Measurements from ENCODE around the gene GBE1. TPM values are rescaled to one million over a fixed set of nuclear protein-coding genes. Genes with fewer than 3 reads are reported as not detected.

GBE1 gene
- total RNA-seq, 1 experiment from 2014 or later = 9.2 TPM

DNA sequence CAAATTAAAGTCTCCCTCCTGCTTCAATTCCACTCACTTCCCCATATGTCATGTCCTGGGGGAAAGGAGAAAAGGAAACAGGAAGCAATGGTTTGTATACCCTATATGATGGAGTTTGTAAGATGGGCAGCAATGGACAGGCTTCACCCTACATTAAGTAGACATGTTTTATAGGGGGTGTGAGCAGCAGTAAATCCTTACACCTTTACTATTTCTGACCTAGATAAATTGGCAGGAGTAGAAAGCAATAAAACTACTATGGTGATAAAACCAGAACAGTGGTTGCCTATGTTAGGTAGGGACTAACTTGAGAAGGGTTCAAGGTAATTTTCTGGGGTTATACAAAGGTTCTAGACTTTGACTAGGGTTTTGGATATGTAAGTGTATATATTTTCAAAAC is 301.7 kb downstream of the GBE1 start:
- no peaks in the 10 kb centered on the region for H3K36me3 Mint-ChIP-seq
- POLR2A ChIA-PET = no interaction called here
- CTCF ChIA-PET = no interaction called here
- H3K4me1 Mint-ChIP-seq = peaks cover 12% of the 10 kb centered on the region
- no peaks in the 10 kb centered on the region for H3K27me3 Mint-ChIP-seq (ENCODE audit: low read depth)
- no peak overlapping the region for H3K4me3 Mint-ChIP-seq
- DNase-seq (ENCODE audit: low spot score) (no peak), ATAC-seq (no peak)
- no peaks in the 10 kb centered on the region for H3K9me3 Mint-ChIP-seq
- TF ChIP-seq FOXK1 (CRISPR knock-in tag; IDR thresholded peaks at IDR 0.05) (no peak), ZNF396 (CRISPR knock-in tag; IDR thresholded peaks at IDR 0.05; ENCODE audit: borderline replicate concordance) (no peak), NFE2L1 (CRISPR knock-in tag; IDR thresholded peaks at IDR 0.05) (no peak), GABPB1 (CRISPR knock-in tag; IDR thresholded peaks at IDR 0.05) (no peak), KAT7 (CRISPR knock-in tag; IDR thresholded peaks at IDR 0.05; ENCODE audit: borderline replicate concordance) (no peak), ZNF671 (CRISPR knock-in tag; IDR thresholded peaks at IDR 0.05) (no peak), ETV6 (CRISPR knock-in tag; IDR thresholded peaks at IDR 0.05) (no peak), GRHL2 (CRISPR knock-in tag; IDR thresholded peaks at IDR 0.05; ENCODE audit: insufficient replicate concordance, severe bottlenecking) (no peak), TCF7 (CRISPR knock-in tag; IDR thresholded peaks at IDR 0.05; ENCODE audit: low read depth) (no peak), PRRX2 (CRISPR knock-in tag; IDR thresholded peaks at IDR 0.05) (no peak), GTF2I (CRISPR knock-in tag; conservative IDR thresholded peaks at IDR 0.05) (no peak)
- TF ChIP-seq, protein P1, sequence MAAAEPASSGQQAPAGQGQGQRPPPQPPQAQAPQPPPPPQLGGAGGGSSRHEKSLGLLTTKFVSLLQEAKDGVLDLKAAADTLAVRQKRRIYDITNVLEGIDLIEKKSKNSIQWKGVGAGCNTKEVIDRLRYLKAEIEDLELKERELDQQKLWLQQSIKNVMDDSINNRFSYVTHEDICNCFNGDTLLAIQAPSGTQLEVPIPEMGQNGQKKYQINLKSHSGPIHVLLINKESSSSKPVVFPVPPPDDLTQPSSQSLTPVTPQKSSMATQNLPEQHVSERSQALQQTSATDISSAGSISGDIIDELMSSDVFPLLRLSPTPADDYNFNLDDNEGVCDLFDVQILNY (CRISPR knock-in tag; IDR thresholded peaks at IDR 0.05) = no peak
- TF ChIP-seq, protein P2, sequence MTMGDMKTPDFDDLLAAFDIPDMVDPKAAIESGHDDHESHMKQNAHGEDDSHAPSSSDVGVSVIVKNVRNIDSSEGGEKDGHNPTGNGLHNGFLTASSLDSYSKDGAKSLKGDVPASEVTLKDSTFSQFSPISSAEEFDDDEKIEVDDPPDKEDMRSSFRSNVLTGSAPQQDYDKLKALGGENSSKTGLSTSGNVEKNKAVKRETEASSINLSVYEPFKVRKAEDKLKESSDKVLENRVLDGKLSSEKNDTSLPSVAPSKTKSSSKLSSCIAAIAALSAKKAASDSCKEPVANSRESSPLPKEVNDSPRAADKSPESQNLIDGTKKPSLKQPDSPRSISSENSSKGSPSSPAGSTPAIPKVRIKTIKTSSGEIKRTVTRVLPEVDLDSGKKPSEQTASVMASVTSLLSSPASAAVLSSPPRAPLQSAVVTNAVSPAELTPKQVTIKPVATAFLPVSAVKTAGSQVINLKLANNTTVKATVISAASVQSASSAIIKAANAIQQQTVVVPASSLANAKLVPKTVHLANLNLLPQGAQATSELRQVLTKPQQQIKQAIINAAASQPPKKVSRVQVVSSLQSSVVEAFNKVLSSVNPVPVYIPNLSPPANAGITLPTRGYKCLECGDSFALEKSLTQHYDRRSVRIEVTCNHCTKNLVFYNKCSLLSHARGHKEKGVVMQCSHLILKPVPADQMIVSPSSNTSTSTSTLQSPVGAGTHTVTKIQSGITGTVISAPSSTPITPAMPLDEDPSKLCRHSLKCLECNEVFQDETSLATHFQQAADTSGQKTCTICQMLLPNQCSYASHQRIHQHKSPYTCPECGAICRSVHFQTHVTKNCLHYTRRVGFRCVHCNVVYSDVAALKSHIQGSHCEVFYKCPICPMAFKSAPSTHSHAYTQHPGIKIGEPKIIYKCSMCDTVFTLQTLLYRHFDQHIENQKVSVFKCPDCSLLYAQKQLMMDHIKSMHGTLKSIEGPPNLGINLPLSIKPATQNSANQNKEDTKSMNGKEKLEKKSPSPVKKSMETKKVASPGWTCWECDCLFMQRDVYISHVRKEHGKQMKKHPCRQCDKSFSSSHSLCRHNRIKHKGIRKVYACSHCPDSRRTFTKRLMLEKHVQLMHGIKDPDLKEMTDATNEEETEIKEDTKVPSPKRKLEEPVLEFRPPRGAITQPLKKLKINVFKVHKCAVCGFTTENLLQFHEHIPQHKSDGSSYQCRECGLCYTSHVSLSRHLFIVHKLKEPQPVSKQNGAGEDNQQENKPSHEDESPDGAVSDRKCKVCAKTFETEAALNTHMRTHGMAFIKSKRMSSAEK (CRISPR knock-in tag; IDR thresholded peaks at IDR 0.05; ENCODE audit: borderline replicate concordance) = no peak
- TF ChIP-seq, protein P3, sequence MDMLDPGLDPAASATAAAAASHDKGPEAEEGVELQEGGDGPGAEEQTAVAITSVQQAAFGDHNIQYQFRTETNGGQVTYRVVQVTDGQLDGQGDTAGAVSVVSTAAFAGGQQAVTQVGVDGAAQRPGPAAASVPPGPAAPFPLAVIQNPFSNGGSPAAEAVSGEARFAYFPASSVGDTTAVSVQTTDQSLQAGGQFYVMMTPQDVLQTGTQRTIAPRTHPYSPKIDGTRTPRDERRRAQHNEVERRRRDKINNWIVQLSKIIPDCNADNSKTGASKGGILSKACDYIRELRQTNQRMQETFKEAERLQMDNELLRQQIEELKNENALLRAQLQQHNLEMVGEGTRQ (CRISPR knock-in tag; IDR thresholded peaks at IDR 0.05) = no peak
- TF ChIP-seq, protein P4, sequence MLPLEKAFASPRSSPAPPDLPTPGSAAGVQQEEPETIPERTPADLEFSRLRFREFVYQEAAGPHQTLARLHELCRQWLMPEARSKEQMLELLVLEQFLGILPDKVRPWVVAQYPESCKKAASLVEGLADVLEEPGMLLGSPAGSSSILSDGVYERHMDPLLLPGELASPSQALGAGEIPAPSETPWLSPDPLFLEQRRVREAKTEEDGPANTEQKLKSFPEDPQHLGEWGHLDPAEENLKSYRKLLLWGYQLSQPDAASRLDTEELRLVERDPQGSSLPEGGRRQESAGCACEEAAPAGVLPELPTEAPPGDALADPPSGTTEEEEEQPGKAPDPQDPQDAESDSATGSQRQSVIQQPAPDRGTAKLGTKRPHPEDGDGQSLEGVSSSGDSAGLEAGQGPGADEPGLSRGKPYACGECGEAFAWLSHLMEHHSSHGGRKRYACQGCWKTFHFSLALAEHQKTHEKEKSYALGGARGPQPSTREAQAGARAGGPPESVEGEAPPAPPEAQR (CRISPR knock-in tag; IDR thresholded peaks at IDR 0.05) = no peak
- TF ChIP-seq, protein P5, sequence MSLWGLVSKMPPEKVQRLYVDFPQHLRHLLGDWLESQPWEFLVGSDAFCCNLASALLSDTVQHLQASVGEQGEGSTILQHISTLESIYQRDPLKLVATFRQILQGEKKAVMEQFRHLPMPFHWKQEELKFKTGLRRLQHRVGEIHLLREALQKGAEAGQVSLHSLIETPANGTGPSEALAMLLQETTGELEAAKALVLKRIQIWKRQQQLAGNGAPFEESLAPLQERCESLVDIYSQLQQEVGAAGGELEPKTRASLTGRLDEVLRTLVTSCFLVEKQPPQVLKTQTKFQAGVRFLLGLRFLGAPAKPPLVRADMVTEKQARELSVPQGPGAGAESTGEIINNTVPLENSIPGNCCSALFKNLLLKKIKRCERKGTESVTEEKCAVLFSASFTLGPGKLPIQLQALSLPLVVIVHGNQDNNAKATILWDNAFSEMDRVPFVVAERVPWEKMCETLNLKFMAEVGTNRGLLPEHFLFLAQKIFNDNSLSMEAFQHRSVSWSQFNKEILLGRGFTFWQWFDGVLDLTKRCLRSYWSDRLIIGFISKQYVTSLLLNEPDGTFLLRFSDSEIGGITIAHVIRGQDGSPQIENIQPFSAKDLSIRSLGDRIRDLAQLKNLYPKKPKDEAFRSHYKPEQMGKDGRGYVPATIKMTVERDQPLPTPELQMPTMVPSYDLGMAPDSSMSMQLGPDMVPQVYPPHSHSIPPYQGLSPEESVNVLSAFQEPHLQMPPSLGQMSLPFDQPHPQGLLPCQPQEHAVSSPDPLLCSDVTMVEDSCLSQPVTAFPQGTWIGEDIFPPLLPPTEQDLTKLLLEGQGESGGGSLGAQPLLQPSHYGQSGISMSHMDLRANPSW (CRISPR knock-in tag; conservative IDR thresholded peaks at IDR 0.05; ENCODE audit: low read depth) = no peak
- TF ChIP-seq, protein P6, sequence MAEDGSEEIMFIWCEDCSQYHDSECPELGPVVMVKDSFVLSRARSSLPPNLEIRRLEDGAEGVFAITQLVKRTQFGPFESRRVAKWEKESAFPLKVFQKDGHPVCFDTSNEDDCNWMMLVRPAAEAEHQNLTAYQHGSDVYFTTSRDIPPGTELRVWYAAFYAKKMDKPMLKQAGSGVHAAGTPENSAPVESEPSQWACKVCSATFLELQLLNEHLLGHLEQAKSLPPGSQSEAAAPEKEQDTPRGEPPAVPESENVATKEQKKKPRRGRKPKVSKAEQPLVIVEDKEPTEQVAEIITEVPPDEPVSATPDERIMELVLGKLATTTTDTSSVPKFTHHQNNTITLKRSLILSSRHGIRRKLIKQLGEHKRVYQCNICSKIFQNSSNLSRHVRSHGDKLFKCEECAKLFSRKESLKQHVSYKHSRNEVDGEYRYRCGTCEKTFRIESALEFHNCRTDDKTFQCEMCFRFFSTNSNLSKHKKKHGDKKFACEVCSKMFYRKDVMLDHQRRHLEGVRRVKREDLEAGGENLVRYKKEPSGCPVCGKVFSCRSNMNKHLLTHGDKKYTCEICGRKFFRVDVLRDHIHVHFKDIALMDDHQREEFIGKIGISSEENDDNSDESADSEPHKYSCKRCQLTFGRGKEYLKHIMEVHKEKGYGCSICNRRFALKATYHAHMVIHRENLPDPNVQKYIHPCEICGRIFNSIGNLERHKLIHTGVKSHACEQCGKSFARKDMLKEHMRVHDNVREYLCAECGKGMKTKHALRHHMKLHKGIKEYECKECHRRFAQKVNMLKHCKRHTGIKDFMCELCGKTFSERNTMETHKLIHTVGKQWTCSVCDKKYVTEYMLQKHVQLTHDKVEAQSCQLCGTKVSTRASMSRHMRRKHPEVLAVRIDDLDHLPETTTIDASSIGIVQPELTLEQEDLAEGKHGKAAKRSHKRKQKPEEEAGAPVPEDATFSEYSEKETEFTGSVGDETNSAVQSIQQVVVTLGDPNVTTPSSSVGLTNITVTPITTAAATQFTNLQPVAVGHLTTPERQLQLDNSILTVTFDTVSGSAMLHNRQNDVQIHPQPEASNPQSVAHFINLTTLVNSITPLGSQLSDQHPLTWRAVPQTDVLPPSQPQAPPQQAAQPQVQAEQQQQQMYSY (CRISPR knock-in tag; IDR thresholded peaks at IDR 0.05) = no peak
- TF ChIP-seq, protein P7, sequence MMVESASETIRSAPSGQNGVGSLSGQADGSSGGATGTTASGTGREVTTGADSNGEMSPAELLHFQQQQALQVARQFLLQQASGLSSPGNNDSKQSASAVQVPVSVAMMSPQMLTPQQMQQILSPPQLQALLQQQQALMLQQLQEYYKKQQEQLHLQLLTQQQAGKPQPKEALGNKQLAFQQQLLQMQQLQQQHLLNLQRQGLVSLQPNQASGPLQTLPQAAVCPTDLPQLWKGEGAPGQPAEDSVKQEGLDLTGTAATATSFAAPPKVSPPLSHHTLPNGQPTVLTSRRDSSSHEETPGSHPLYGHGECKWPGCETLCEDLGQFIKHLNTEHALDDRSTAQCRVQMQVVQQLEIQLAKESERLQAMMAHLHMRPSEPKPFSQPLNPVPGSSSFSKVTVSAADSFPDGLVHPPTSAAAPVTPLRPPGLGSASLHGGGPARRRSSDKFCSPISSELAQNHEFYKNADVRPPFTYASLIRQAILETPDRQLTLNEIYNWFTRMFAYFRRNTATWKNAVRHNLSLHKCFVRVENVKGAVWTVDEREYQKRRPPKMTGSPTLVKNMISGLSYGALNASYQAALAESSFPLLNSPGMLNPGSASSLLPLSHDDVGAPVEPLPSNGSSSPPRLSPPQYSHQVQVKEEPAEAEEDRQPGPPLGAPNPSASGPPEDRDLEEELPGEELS (CRISPR knock-in tag; IDR thresholded peaks at IDR 0.05) = no peak
- H3K27ac Mint-ChIP-seq = no peak overlapping the region
